NCI-H2107 treated with DMSO at 0.1 percent for 48 hours (cell line): ENCODE results near the gene SEMA4B.
A peak's percentile ranks its signal among the peaks of the same experiment; 100 is the strongest.
"Not testable (repeated sequence)": the region's sequence is repeated elsewhere in the genome, so short reads cannot be mapped to it uniquely, and the experiment has no call there.

Experiments
- DNase-seq: peaks from one replicate; lab custom pipeline; 2025; ENCODE audit not compliant: unreplicated experiment; lab: John Stamatoyannopoulos, UW

The SEMA4B gene

DNA sequence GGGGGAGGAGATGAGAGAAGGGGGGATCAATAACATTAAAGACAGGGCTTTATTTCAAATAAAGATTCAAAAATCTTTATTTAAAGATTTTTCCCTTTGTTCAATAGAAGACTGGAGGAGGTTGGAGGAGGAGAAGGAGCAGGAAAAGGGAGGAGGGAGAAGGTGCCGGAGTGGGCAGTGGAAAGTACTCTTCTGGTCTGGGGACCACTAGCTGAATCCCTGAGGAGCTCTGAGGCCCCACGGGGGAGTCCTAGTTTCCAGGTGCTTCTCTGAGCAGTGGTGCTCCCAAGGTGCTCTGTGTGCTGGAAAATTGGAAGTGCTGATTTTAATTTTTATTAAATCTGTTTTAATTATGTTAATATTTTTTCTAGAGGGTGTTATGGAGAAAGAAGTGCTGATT is 19.4 kb upstream of the SEMA4B start:
- DNase-seq, result no peak

DNA sequence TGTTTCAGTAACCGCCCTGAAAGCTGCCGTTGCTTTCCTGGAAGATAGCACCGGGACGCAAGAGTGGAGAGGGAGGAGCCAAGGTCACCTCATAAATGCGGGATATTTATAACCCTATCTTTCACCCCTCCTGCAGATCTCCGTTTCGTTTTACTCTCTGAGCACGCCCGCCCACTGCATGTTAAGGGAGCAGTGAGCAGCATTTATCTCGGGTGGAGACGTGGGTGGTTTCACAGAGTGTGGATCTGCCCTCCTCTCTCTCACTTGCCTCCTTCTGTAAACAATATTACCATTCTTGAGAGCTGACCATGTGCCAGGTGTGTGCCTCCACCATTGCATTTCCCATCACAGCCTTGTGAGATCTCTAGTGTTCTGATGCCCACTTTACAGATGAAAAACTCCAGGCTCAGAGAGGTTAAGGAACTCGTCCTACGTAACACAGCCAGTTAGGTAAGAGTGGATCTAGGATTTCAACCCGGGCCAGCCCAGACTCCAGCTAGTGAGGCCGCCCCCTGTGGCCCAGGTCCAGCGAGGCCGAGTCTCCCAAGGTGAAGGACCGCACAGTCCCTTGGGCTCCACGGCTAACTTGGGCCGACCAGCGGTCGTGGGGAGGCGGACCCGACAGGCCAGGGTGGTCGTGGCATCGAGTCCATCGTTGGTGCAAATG is 16.9 kb upstream of the SEMA4B start:
- peak; percentile 46 for DNase-seq

DNA sequence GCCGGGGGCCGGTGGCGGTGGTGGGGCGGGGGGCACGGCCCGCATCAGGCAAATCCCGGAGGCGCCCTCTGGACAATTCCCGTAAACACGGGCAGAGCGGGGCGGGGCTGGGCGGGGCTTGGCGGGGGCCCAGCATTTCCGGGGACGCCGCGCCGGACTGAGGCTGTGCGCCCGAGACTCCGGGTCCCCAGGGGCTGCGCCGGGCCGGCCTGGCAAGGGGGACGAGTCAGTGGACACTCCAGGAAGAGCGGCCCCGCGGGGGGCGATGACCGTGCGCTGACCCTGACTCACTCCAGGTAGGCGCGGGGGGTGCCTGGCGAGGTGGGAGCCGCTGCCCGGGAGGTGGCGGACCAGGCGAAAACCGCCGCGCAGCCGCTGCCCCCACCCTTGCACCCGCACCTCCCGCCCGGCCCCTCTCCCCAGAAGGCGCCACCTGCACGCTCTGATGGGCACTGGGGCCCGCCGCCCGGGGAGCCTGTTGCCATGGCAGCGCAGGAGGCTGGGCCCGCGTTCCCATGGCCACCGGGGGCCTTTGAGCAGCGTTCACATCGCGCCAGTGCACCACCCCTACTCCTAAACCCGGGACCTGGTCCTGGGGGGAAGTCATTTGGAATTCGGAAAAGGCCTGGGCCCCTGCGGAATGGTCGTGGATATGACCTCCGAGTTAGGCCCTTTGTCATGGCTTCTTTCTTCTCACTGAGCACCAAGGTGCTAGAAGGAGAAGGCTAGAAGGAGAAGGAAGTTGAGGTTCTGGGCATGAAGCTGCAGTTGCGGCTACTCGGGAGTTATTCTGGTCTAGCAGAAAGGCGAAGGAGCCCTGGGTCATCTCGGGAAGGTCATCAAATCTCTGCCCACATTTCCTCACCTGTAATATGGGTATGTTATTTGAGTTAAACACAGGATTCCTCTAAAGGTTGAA is 16.1 kb upstream of the SEMA4B start:
- peak; percentile 43 for DNase-seq

DNA sequence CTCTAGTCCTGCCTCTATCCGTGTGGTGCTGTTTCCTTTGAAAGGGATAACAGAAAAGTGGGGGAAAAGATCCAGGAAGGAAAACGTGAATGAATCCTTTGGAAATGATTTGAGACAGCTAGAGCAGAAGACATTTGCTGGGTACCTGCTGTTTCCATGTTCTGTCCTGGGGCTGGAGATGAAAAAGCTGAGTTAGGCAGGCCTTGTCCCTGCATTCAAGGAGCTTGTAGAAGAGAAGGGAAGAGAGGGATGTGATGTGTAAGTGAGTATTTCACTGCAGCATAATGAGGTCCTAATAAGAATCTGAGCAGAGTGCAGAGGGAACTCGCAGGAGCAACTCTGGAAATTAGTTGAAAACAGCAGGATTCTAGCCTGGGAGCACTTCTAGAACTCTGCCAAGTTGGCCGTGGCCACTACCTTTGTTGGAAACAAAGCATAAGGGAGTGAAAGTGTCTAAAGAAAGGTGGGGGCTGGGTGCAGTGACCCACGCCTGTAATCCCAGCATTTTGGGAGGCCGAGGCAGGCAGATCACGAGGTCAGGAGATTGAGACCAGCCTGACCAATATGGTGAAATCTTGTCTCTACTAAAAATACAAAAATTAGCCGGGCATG is 13.8 kb upstream of the SEMA4B start:
- DNase-seq, result no peak

DNA sequence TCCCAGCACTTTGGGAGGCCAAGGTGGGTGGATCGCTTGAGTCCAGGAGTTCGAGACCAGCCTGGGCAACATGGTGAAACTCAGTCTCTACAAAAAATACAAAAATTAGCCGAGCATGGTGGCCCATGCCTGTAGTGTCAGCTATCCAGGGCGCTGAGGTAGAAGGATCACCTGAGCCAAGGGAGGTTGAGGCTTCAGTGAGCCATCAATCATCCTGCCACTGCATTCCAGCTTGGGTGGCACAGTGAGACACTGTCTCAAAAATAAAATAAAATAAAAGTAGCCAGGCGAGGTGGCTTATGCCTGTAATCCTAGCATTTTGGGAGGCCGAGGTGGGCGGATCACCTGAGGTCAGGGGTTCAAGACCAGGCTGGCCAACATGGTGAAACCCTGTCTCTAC is 13.1 kb upstream of the SEMA4B start:
- not testable (repeated sequence) for DNase-seq

DNA sequence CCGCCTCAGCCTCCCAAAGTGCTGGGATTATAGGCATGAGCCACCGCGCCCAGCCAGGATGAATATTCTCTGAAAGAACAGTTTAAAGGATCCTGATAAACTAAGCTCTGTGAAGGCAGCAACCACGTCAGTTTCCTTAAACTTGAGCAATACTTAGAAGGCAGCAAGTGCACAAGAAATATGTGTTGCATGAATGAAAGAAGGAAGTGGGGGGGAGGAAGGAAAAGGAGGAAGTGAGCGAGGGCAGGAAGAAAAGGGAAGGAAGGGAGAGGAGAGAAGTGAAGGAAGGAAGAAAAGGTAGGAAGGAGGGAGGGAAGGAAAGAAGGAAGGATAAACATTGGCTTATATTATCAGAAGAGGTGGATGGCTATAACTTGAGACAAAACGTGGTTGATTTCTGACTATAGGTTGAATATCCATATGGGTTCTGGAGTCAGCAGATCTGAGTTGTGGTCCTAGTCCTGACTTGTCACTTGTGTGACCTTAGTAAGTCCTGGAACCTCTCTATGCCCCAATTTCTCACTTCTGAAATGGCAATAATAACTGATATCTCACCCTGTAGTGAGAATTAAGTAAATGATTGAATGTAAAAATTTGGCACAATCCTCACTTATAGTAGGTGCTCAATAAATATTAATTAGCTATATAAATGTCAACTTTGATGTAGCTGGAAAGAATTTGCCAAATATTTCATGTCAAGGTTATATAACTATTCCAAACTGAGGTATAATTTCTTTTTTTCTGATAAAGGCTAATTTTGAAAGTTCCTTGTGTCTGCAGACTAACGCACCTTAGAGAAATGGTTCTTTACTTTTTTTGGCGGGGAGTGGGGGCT is 12.0 kb upstream of the SEMA4B start:
- no peak for DNase-seq

DNA sequence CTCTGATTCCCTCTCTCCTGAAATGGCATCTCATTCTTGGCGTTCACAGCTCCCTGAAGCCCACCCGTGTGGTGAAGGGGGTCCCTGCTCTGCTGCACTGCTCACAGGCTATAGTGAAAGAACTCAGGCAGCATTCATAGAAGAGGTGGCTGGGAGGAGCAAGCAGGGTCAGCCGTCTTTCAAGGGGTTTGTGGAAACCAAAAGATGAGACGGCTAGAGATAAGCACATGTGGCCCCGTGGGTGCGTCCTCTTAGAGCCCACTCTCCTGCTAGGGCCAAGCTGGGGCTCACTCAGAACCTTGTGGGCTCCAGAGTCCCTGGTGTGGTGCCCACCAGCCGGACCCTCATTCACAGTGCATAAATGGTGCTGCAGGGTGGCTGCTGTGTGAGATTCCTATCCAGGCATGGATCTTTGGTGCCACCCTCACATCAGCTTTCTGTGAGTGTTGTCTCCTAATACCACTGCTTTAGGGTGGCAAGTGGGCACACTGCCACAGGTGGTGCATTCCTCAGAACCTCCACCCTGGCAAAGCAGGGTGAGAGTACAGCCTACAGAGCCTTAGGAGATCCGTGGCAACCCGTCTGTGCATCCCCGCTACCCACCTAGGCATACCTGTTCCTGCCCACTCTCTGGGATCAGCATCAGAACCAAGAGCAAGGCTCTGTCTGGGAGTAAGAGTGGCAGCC is 11.2 kb upstream of the SEMA4B start:
- DNase-seq, result no peak

DNA sequence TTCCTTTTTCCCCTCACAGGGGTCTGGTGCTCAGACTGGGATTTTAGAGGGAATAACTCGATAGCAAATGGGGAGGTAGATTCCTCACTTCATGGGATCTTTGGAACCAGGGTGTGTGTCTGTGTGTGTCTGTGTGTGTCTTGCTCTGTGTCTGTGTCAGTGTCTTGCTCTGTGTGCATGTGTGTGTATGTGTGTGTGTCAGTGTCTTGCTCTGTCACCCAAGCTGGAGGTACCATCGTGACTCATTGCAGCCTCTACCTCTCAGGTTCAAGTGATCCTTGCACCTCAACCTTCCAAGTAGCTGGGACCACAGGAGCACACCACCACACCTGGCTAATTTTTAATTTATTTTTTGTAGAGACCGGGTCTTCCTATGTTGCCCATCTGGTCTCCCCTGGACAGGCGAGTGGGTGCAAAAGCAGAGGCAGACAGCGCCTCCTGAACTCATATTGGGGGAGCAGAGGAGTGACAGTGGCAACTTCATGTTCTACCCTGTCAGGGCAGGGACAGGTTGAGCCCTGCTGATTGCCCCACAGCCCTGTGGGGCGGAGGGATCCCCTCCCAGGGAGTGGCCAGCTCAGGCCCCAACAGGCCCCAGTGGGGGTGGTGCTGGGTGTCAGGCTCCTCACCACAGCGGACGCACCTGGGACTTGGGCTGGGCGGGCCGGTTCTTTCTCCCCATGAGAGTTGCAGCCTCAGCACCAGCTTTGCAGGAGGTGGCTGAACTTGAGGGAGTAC is 10.4 kb upstream of the SEMA4B start:
- DNase-seq, result no peak

DNA sequence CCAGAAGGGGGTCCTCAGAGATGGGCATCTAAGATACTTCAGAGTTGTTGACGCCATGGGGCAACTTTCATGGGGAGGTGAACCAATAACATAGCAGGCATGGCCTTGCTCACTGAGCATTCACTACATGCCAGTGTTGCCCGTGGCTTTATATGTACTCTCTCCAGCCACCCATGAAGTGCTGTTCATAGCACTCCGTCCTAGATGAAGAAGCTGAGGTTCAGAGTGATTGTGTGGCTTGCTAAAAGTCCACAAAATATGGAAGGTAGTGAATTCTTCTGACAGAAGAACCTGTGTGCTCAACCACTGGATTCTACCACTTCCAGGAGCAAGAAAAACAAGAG is 9.8 kb upstream of the SEMA4B start:
- DNase-seq, result no peak

DNA sequence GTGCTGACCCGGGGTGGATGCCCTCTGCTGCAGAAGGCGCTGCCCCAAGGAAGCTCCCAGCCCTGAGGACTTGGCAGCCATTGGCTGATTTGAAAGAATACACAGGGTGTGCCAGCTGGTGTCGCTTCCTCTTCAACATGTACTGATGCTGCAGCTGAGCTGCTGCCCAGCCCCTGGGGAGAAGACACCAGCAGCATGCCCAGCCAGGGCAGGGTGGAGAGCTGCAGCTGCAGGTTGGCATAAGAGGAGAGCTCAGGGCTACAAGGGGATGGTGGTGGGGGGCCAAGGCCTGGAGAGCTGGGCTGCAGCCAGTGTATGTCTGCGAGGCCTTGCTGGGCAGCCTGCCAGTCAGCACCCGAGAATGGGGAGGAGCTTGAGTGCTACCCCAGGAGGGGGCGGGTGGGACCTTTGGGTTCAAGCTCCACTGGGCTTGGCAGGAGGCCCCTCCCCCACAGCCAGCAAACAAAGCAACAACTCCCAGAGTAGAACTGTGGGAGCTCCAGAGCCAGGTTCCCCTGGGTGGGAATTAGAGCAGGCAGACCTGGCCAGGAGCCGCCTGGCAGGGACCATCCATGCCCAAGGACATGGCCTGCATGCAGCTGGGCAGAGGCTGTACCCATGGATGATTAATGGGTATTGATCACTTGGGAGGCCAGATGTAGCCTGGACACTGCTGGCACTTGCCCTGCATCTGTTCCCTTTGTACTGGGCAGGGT is 9.2 kb upstream of the SEMA4B start:
- DNase-seq, result peak; percentile 68

DNA sequence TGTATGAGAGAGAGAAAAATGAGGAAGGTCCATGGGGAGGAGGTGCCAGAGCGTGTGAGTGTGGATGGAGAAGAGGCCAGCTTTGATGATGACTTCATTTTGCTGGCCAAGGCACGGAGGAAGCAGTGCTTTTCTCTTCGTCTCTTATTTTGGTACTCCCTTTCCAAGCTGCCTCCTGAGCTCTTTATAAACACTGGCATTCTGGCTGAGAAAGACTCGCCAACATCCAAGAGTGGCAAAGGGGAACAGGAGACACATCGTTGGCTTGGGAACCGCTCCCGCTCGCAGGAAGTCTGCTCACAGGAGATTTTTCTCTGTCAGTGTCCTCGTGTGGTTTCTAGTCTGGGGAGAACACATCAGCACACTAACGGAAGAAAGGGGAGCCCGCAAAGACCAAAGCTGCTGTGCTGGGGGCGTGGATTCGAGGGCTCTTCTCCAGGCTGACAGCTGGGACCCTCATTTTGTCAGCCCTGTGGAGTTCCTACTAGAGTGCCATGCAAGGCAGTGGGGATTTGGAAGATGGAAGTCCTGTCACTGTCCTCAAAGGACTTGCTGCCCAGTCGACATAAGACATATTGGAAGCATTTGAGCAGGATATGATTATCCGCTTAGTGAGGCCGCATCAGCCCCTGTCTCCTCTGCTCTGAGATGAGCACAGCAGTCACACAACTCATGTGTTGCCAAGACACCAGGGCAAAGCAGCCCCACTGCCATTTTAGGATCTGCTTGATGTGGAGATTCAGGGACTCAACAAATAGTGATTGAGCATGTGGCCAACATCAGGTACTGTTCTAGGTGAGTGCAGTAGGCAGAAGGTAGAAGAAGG is 8.0 kb upstream of the SEMA4B start:
- DNase-seq, result no peak

DNA sequence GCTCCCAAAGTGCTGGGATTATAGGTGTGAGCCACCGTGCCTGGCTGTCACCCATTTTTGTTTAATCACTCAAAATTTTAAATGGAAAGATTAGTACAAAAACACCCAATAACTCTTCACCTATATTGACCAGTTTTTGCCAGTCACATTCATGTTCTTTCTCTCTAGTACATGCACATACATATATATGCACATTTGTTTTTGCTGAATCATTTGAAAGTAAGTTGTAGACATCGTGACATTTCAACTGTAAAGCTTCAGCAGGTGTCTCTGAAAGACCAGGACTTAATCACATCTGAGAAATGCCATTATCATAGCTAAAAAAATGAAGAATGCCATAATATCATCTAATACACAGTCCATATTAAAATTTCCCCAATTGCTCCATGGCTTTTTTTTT is 6.5 kb upstream of the SEMA4B start:
- DNase-seq, result no peak

DNA sequence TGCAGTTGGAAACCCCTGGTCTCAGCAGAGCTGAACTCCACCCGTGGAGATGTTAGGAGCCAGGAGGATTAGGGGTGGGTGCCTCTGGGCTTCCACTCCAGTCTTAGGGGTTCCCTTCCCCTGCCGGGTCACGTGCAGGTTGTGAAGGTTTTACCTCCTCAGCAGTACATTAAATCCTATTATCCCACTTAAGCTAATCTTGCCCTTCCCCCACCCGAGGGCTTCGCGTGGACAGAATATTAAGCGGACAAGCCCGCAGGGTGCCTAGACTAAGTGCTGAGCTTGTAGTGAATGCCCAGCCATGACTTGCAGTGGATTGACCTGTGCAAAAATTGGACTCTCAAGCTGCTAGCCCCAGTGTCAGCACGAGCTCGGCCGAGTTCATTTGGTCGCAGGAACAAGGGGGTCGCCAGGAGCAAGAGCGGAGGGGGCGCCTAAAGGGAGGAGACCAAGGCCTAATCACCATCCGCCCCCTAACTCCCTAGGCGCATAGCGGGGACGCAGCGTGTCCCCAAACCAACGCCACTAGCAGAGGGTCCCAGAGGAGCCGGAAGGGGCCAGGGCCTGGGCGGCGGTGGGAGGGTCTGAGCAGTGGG is 498 bp upstream of the SEMA4B start:
- DNase-seq, result no peak

DNA sequence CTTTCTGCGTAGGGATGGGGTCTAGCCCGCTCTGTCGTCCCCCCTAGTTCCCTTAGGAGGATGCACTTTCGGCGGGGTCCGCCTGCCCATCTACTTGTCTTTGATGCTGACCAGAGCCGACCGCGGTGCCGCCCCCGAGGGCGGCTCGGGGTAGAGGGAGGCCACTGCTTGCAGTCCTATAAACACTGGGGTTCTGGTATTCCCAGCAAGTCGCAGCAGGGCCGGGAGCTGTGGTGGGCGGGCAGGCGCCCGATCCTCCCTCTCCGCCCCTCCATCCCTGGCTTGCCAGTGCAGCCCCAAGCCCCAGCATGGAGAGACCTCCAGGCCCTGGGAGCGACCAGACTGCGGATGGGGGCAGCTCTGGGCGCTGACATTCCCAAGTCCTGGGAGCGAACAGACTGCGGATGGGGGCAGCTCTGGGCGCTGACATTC is 830 bp downstream of the SEMA4B start:
- no peak for DNase-seq

DNA sequence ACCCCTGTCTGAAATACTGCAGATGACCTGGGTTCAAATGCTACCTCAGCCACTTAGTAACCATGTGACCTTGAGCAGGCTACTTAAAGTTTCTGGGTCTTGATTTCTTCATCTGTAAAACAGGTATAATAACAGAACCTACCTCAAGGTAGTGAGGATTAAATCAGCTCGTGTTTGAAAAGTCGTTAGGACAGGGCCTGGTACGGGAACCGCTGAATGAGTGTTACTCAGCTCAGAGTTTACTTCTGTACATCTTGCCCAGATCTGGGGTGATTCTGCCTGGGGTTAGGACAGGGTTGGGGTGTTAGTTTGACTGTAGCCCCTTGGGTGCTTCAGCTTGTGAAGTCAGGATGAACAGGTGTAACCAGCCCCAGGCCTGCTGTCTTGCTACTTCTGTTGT is 1.8 kb downstream of the SEMA4B start:
- no peak for DNase-seq

DNA sequence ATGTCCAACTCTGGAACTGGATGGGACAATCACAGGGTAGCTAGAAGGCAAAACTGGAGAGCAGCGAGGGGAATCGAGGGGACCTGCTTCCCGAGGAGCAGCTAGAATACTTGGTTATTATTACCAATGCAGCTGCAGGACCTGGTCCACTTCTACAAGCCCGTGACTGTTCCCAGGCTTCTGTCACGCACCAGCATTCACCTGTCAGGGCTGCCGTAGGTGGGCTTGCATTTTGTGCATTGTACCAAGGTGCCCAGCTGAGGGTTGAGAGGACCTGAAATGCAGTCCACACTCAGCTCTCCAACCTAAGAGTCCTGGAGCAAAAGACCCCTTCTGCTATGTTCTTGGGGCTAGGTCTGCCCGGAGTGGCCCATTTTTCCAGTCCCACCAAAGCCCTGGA is 2.3 kb downstream of the SEMA4B start:
- no peak for DNase-seq

DNA sequence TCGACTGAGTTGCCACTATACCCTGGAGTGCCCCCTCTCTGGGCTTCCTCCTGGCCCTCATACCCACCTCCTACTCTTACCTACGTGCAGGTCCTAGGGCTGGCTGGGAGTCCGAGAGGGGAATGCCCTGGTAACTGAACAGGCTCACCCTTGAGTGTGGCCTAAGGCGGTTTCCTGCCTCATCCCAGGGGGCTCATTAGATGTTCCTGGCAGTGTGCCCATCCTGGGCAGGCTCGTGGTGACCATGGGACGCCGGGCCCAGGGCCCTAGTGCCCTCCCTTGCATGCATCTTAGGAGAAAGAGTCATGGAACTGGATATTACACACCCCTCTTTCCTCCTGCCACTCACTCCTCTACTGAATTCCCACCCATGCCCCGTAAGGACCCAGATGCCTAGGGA is 2.8 kb downstream of the SEMA4B start:
- DNase-seq, result no peak
